SHP77 (cell line): Measurements from ENCODE around the gene ACMSD.
"Not testable (repeated sequence)": the region's sequence is repeated elsewhere in the genome, so short reads cannot be mapped to it uniquely, and the experiment has no call there.

ENCODE experiments used
- DNase-seq, 2 experiments: peaks; one replicate each; lab custom pipeline; 2025; lab: John Stamatoyannopoulos, UW

ACMSD gene

DNA sequence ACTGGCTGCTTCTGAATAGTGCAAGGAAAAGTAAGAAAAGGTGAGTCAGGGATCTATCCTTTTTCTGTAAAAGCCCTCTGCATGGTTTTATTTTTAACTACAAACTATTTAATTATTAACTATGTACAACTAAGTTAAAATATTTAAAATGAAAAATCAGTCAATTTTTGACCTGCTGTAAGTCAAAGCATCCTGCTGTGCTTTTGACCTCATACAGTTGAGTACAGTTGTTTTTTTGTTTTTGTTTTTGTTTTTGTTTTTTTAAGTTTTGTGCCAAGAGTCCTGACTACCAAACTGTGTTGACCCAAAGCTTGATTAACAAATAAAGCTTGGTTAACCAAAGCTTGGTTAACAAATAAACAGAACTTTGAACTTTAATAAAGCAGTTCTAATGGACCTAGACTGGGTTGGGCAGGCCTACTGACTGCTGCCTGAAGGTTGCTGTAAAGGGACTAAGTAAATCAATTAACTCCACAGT, at the start of gene ACMSD:
ACMSD (plus strand) TSS at position 474 of the 478 bp plus-strand sequence. CDS start 67 bp downstream, outside the sequence.
- no peak for DNase-seq

DNA sequence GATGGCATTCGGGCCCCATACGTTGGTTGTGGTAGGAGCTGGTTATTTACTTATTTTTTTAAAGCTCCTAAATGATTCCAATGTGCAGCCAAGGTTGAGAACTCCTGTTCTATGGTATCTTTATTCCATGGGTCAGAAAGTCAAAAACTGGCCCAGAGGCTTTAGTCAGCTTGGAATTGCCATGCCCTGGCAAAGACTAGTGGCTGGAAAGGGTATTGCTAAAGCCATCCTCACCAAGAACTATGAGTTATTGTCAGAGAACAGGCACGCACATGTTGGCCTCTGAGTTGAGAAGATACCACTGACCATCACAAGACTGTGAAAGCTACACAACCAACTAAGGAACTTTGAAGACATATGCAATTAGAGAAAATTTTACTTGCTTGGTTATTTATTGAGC, 47.9 kb upstream of the ACMSD start:
- no peak for DNase-seq

DNA sequence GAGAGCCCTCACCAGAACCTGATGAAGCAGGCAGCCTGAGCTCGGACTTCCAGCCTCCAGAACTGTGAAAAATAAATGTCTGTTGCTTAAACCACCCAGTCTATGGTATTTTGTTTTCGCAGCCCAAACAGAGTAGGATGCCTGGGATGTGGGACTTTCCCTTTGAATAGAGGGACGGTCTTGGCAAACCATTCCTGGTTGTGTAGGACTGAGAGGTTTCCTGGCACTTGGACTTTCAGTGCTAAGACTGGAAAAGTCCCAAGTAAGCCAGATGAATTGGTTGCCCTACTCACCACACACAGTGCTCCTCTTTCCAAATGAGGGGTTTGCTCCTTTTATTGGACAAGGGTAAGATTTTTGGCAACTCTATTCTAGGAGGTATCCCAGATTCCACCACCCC, 46.8 kb upstream of the ACMSD start:
- DNase-seq = no peak

DNA sequence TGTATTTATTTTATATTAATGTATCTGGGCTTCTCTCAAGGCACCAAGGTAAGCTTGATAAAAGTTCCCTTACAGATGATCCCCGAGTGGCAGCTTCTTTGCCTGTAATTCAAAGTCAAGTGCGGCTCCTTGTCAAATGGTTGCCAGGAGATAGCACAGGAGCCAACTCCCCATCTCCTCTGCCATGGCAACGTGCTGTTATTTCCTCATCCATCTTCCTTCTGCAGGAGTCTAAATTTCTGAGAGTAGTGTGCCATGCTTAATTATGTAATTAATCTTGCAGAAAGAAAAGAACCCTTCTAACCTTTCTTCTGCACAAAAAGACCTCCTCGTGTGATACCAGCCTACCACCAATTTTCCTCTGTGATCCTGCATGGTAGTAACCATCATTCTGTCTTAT, 46.2 kb upstream of the ACMSD start:
- DNase-seq = no peak

DNA sequence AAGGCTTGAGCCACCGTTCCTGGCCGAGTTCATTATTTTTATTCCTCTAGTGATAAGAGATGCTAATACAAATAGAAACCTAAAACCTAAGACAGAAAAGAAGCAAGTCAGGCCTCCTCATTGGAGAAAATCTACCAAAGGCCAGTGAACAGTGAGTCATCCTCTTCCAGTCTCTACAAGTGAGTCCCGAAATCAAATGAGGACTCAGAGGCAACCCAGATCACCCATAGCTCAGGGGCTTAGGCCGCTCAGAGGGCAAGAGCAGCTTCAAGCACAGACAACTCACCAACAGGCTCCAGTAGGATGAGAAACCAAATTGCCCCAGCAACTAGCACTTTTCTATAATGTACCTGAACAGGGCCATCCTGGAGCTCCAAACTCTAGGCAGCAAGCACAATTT, 42.7 kb upstream of the ACMSD start:
- no peak for DNase-seq

DNA sequence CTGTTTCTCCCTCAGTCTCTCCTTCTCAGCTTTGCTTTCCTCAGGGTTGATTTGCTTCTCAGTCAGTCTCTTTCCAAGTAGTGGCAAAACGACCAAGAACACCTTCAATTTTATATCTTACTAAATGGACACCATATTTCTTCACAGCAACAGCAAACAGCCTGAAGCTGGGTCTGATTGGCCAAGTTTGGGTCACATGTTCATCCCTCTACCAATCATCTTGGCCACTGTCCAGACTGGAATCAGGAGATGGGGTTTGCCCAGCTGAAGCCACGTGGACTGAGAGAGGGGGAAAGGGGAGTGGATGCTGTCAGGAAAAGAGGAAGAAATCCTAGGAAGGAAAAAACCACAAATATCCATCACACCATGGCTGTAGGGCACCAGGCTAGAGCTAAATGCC, 42.0 kb upstream of the ACMSD start:
- DNase-seq = no peak

DNA sequence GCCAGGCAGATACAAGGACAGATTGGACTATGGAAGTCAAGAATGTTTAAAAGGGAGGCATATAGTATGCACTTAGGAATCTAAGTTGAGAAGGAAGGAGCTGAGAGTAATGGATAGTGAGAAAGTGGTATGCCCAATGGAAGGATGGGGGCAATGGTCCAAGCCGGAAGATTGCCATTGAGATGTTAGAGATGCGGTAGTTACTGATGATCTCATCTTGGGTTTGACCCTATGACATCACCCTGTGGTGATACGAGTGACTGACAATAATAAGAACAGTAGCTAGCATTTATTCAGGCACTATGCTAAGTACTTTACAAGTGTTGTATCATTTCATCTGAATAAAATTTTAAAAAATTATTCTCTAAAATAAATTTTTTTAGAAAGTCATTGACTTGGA, 38.5 kb upstream of the ACMSD start:
- no peak for DNase-seq

DNA sequence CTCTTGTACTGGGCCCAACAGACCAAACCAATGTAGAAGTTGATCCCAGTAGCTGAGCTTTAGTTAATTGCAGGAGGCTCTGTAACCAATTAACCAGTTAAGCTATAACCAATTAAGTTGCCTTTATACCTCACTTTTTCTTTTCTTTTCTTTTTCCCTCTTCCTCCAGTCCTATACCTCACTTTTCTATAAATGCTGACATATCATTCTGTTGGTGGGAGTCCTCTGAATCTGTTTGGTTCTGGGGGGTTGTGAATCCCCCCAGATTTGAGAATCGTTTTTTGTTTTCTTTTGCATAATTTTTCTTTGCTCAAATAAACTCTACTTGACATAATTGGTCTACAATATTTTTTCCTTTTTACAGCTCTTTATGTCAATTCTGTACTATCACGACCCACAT, 38.1 kb upstream of the ACMSD start:
- no peak for DNase-seq

DNA sequence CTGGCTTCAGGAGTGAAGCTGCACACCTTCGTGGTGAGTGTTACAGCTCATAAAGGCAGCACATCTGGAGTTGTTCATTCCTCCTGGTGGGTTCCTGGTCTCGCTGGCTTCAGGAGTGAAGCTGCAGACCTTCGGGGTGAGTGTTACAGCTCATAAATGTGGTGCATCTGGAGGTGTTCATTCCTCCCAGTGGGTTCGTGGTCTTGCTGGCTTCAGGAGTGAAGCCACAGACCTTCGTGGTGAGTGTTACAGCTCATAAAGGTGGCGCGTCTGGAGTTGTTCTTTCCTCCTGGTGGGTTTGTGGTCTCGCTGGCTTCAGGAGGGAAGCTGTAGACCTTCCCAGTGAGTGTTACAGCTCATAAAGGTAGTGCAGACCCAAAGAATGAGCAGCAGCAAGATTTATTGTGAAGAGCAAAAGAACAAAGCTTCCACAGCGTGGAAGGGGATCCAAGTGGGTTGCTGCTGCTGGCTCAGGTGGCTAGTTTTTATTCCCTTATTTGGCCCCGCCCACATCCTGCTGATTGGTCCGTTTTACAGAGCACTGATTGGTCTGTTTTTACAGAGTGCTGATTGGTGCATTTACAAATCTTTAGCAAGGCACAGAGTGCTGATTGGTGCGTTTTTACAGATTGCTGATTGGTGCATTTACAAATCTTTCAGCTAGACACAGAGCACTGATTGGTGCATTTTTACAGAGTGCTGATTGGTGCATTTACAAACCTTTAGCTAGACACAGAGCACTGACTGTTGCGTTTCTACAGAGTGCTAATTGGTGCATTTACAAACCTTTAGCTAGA, 34.6 kb upstream of the ACMSD start:
- not testable (repeated sequence) for DNase-seq

DNA sequence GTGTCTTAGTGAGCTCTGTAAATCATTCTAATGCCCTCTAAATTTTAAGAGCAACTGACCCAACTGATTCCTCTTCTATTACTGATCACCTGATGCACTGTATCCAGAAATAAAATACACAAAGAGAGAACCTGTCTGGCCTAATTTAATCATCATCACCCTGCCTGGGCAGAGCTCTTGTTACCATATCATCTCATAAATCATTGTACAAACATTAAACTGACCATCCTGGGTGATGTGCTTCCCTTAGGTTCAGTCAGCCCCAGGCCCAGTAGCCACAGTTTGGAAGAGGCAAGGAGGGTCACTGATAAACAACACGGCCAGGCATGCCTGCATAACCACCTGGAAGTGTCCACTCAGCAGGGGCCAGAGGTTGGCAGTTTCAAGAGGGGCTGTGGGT, 22.7 kb upstream of the ACMSD start:
- no peak for DNase-seq

DNA sequence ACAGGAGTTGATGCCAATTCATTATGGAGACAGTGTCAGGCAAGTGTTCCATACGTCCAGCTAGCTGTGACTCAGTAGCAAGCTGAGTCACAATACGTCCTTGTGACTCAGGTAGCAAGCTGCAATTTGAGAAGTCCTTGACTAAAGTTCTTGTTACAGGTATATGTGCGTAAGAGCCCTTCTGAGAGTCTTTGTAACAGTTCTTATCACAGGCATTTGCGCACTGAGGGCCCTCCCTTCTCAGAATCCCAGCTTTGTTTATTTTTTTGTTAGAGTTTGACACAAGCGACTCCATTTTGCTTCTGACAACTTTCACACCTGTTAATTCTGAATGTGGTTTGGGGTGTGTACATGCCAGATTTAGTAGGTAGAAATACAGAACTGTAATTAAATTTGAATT, 20.1 kb upstream of the ACMSD start:
- DNase-seq = no peak

DNA sequence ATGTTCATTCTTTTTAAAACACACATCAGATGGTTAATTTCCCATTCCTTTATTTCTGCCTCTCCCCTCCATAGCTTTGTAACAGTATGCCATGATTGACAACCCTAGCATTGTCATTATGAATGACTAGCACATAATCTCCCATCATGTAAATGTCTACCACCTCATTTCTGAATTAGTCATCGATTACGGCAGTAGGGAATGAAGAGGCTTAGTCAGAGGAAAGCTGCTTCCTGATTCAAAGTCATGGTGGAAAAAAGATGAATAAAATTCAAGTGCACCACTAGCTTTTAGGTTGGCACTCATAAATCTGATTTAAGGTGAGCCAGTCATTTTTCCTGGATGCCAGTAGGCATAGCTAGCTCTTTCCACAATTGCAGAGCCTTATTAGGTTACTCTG, 19.1 kb upstream of the ACMSD start:
- DNase-seq = no peak

DNA sequence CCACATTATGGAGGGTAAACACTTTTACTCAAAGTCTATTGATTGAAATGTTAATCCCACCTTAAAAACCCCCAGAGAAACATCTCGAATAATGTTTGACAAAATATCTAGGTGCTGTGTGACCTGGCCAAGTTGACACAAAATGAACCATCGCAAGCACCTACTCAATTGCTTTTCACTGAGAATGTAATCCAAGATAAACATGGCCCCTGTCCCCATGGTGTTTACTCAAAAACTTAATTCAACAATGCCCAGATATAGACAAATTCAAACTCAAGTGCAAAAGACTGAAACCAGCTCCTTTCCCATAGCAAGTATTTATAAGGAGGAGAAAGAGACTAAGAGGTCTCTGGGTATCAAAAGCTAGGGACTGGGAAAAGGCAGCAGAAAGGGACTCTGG, 15.0 kb upstream of the ACMSD start:
- DNase-seq = no peak

DNA sequence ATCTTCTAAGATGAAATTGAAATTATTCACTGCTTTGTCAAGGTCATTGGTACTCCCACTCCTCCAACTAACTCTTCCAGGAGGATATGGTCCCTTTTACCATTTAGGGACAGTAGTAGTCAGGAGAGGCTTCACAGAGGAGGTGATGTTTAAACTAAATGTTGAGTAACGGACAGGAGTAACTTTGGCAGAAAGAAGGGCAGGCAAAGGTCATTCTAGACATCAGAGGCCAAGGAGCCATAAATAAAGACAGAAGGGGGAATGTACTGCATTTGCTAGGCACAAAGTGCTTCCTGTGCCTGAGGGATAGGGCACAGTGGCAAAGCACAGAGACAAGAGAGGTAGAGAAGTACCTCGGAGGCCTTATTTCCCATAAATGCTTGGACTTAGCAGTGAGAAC, 14.6 kb upstream of the ACMSD start:
- DNase-seq = no peak

DNA sequence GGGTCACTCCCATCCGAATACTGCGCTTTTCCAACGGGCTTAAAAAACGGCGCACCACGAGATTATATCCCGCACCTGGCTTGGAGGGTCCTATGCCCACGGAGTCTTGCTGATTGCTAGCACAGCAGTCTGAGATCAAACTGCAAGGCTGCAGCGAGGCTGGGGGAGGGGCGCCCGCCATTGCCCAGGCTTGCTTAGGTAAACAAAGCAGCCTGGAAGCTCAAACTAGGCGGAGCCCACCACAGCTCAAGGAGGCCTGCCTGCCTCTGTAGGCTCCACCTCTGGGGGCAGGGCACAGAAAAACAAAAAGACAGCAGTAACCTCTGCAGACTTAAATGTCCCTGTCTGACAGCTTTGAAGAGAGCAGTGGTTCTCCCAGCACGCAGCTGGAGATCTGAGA, 12.7 kb upstream of the ACMSD start:
- DNase-seq = not testable (repeated sequence)

DNA sequence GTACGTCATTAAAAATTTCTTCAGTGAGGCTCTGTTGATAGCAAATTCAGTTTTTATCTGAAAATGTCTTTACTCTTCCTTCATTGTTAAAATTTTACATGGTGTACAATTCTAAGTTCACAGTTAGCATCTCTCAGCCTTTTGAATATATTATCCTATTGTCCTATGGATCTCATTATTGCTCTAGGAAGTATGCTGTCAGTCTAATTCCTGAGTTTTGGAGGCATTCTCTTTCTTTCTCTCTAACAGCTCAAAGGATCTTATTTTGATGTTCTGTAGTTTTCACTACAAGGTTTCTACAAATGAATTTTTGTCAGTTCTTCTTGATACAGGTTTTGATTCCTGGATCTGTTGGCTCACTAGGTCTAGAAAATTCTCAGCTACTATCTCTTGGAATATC, 2.9 kb upstream of the ACMSD start:
- no peak for DNase-seq

DNA sequence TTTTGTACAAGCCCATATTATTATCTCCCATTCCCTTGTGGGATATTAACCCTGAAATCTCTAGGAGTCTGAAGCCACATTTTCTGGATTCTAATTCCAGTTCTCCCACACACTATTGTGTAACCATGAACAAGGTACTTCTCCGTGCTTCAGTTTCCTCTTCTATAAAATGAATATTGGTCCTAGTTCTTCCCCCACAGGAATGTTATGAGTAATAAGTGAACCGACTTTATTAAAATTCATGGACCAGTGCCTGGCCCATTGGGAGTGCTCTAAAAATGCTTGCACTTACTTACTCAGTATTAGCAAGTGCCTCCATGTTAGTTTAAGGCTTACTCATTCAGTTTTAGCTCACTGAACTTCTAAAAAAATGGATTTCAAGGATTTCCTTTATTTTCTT, 1.4 kb upstream of the ACMSD start:
- DNase-seq = no peak

DNA sequence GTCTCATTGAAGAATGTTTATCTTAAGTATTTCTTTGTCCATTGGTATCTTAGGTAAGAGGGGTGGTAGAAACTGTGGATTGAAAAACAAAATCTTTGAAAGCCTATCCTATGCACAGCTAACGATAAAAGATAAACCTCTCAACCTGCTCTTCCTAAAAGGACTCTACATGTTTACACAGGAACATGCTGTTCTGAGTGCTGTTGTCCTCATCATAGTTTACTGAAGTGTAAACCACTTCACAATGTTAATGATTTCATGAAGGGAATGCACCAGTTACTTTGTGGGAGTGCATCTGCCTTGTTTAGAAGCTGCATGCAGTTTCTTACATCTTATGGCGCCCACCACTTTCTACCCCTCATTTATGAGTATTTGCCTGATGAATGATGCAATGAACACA, 1.2 kb downstream of the ACMSD start:
- DNase-seq = no peak

DNA sequence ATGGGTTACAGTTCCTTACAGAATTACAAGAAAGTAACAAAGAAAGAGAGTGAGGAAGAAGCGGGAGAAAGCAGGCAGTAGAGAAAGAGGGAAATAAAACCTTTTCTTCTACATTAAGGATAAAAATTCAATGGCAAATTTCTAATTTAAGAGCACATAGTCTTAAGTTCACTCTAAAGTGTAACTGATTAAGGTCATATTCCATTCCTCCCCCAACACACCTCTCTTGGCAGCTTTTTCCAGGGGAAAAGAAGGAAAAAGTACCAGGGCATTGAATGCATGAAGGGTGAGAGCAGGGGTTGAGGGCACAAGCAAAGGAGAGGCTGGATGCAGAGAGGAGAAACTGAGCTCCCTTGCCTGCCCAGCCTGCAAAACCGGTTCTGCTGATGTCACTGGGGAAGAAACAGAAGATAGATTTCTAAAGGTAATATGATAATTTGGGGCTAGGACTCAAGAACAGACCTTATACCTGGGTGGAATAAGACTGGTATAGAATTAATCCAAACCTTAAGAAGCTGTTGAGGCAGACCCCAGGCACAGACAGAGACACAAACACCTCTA, 4.6 kb downstream of the ACMSD start:
- DNase-seq = no peak

DNA sequence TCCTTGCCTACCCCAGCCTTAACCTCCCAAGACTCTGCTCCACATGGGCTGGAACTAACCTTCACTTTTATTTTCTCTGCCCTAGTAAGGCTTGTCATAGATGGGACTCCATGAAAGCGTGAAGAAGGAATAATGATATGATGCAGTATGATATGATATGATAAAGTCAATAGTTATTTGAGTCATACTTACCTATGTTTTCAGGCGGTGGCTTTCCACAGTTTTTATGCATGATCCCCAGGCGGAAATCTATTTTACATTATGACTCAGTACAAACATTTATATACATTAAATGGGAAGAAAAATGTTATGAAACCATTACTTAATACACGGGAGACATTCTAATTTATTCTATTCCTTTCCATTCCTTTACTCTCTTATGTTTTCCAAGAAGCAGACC, 5.6 kb downstream of the ACMSD start:
- DNase-seq = no peak

DNA sequence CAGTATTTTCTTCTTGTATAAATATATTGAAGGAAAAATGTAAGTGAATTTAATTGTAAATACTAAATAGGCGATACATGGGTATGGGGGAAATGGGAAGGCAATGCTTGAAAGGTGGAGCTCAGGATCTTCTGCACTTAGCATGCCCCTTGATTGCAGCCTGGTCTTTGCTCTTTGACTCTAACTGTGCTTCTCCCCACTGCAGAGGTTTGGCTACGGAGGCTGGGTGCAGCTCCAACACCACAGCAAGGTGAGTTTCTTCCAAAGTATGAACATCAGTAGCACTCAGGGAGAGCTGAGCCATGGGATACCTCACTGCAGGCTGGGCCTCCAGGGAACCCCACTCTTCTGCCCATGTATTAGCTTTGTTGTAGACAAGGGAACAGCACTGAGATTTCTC, 6.6 kb downstream of the ACMSD start:
- no peak for DNase-seq

DNA sequence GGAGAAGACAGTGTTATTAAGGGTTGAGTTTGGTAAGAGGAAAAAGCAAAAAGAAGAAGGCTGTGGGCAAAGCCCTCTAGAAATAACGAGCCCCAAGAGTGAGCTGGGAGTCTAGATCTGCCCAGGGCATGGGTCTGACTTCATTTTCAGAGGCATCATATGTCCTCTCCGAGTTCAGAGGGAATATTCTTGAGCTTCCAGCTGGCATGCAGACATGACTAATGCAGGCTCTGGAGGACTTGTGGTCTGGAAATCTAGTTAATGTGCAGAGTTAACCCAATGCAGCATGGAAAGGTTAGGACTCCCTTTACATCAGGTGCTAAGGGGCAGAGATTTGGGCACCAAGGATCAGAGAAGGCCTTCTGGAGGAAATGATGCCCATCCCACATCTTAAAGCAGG, 7.3 kb downstream of the ACMSD start:
- DNase-seq = no peak

DNA sequence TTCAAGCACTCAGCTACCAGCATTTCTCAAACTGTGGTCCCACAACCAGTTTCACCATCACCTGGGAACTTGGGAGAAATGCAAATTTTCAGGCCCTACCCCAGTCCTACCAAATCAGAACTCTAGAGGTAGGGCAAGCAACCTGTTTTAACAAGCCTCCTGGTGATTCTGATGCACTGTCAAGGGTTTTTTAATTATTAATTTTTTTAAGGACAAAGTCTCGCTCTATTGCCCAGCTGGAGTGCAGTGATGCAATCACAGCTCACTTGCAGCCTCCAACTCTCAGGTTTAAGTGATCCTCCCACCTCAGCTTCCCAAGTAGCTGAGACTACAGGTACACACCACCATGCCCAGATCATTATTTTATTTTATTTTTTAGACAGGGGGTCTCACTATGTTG, 7.8 kb downstream of the ACMSD start:
- no peak for DNase-seq

DNA sequence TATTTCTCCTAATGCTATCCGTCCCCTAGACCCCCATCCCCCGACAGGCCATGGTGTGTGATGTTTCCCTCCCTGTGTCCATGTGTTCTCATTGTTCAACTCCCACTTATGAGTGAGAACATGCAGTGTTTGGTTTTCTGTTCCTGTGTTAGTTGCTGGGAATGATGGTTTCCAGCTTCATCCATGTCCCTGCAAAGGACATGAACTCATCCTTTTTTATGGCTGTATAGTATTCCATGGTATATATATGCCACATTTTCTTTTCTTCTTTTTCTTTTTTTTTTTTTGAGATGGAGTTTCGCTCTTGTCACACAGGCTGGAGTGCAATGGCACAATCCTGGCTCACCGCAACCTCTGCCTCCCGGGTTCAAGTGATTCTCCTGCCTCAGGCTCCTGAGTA, 9.2 kb downstream of the ACMSD start:
- DNase-seq = not testable (repeated sequence)
